Heart left ventricle (tissue), 13 donors: ENCODE measurements around the gene SCRT2.

ENCODE experiments used
- POLR2A ChIP-seq, 2 donors: fragments of 450-650 bp; IDR thresholded peaks; one replicate each; pipeline ENCODE4 v1.6.1; 2017; ENCODE audit warnings: antibody characterized with exemption in 2 of 2, mild to moderate bottlenecking in 2 of 2, moderate library complexity in 2 of 2
- TF ChIP-seq, protein P1 (sequence below), 12 donors: fragments of 200-600 bp; sonication (generic) in 4 of 12; IDR thresholded peaks; one replicate each; pipeline versions ENCODE4 v1.5.0 to v1.8.0; 2018 to 2022; ENCODE audit warnings: antibody characterized with exemption in 12 of 12, mild to moderate bottlenecking in 5 of 12
- donor health status: ischemic (EF 13 %, LVEDD 7.1; RV severe dilation, severe dysfunction).
- donor health status: DM: no; HTN: yes; CAD: no.
- donor health status: DM: no; HTN: no; CAD: no.
- donor health status: ischemic (EF 25% LVEDD 6.9; RV normal size, moderate dysfunction).
- donor health status: ischemic (EF 25% LVEDD 5.7; RV mildly dilated, moderate dysfunction).
- donor health status: ischemic (EF 35%, LVEDD 5.7; RV mildly dilated, moderate dysfunction).
- donor health status: nonischemic (EF 11% LVEDD 7.7; RV severe dilation, severe dysfunction).
- donor health status: DM: yes; HTN: yes; CAD: no.
- donor health status: PGD.
- donor health status: ischemic (EF 29% LVEDD 5.4; RV normal size, mild dysfunction).
- donor health status: nonischemic (EF 23%, LVEDD 6.1; RV moderate dilation, normal function).

DNA sequence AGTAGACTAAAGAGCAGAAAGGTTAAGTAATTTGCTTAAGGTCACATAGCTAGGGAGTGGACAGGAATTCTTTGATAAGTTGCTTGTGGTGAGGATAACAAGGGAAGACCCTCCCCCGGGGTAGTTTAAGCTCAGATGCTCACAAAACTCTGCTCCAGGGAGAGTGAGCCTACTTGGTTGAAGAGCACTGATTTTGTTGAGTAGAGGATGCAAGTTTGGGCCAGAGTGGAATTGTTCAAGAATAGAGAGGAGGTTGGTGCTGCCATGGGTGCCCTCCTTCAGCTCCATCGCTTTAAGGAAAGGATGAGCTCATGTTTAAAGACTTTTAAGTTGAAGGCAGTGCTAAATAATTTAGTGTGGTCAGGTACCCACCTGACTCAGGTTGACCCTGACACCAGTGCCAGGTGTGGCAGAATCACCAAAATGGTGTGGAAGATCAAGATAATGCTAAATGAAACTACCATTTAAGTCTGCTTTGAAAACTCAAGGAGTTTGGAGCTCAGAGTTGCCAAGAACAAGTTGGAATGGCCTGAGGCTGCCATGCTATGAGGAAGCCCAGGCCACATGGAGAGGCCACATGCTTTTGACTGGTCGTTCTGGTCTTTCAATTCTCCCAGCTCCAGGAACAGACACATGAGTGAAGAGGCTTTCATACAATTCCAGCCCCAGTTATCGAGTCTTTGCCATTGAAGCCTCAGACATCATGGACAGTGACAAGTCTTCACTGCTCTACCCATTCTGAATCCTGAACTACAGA lies 57.5 kb downstream of the SCRT2 start:
- TF ChIP-seq, protein P1, sequence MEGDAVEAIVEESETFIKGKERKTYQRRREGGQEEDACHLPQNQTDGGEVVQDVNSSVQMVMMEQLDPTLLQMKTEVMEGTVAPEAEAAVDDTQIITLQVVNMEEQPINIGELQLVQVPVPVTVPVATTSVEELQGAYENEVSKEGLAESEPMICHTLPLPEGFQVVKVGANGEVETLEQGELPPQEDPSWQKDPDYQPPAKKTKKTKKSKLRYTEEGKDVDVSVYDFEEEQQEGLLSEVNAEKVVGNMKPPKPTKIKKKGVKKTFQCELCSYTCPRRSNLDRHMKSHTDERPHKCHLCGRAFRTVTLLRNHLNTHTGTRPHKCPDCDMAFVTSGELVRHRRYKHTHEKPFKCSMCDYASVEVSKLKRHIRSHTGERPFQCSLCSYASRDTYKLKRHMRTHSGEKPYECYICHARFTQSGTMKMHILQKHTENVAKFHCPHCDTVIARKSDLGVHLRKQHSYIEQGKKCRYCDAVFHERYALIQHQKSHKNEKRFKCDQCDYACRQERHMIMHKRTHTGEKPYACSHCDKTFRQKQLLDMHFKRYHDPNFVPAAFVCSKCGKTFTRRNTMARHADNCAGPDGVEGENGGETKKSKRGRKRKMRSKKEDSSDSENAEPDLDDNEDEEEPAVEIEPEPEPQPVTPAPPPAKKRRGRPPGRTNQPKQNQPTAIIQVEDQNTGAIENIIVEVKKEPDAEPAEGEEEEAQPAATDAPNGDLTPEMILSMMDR (IDR thresholded peaks at IDR 0.05): no peak
- no peak for TF ChIP-seq POLR2A (IDR thresholded peaks at IDR 0.05)
